GM12875 (cell line): ENCODE measurements around the gene SF3A2.

Experiments used
- H3K4me3 ChIP-seq: one replicate; pipeline ENCODE4 v1.5.1; 2011; ENCODE audit warnings: low read depth, low read length, control low read depth
- CTCF ChIP-seq: IDR thresholded peaks from 2 replicates; pipeline ENCODE4 v1.5.1; 2011; ENCODE audit warnings: low read depth, mild to moderate bottlenecking, control low read depth, inconsistent platforms, low read length, moderate library complexity, borderline replicate concordance; ENCODE audit not compliant: insufficient read depth

Gene SF3A2

GRCh38 chr19:2269244-2270156, 32.9 kb downstream of the SF3A2 start:
- TF ChIP-seq CTCF: peak; percentile 28; the same call in 1 of the 2 replicates
- H3K4me3 ChIP-seq: peak overlapping the region; percentile 99

- H3K4me3 ChIP-seq: peak overlapping the region; percentile 99
- TF ChIP-seq CTCF: no peak
These were observed 33.5 kb downstream of the SF3A2 start for GRCh38 chr19:2270157-2270422.

- peak overlapping the region; percentile 99 for H3K4me3 ChIP-seq
- no peak for TF ChIP-seq CTCF
These were observed 34.0 kb downstream of the SF3A2 start for GRCh38 chr19:2270423-2271233.

- no peak for TF ChIP-seq CTCF
- H3K4me3 ChIP-seq: peak overlapping the region; percentile 99
These were observed 34.8 kb downstream of the SF3A2 start for GRCh38 chr19:2271234-2272103.

GRCh38 chr19:2273356-2274184, 36.9 kb downstream of the SF3A2 start:
- peak overlapping the region; percentile 99 for H3K4me3 ChIP-seq
- peak; percentile 95 for TF ChIP-seq CTCF

- H3K4me3 ChIP-seq: no peak overlapping the region
- no peak for TF ChIP-seq CTCF
These were observed 37.6 kb downstream of the SF3A2 start for GRCh38 chr19:2274185-2274711.
